Esophagus muscularis mucosa (tissue), 4 donors: ENCODE measurements around the gene HPS1.
A peak's percentile ranks its signal among the peaks of the same experiment; 100 is the strongest.

Source experiments
- EP300 ChIP-seq: sonication (generic); formaldehyde crosslinking; IDR thresholded peaks from one replicate; pipeline ENCODE4 v1.6.1; 2017; ENCODE audit warnings: antibody characterized with exemption
- POLR2A ChIP-seq: fragments of 450-650 bp; IDR thresholded peaks from one replicate; pipeline ENCODE4 v1.6.1; 2017; ENCODE audit warnings: antibody characterized with exemption, moderate library complexity, mild to moderate bottlenecking, low read depth
- POLR2AphosphoS5 ChIP-seq, 2 donors: sonication (generic); formaldehyde crosslinking; IDR thresholded peaks; one replicate each; pipeline ENCODE4 v1.6.1; 2017; ENCODE audit warnings: antibody characterized with exemption in 2 of 2
- TF ChIP-seq, protein P1 (sequence below), 3 experiments: fragments of 200-600 bp in 2 of 3; fragments of 450-650 bp in 1 of 3; sonication (generic) in 2 of 3; IDR thresholded peaks; one replicate each; pipeline ENCODE4 v1.5.1; 2017 to 2019; ENCODE audit warnings: antibody characterized with exemption in 3 of 3, mild to moderate bottlenecking in 2 of 3, moderate library complexity in 1 of 3

GRCh38 chr10:98425511-98426352 lies 21.0 kb downstream of the HPS1 start:
- TF ChIP-seq, protein P1, sequence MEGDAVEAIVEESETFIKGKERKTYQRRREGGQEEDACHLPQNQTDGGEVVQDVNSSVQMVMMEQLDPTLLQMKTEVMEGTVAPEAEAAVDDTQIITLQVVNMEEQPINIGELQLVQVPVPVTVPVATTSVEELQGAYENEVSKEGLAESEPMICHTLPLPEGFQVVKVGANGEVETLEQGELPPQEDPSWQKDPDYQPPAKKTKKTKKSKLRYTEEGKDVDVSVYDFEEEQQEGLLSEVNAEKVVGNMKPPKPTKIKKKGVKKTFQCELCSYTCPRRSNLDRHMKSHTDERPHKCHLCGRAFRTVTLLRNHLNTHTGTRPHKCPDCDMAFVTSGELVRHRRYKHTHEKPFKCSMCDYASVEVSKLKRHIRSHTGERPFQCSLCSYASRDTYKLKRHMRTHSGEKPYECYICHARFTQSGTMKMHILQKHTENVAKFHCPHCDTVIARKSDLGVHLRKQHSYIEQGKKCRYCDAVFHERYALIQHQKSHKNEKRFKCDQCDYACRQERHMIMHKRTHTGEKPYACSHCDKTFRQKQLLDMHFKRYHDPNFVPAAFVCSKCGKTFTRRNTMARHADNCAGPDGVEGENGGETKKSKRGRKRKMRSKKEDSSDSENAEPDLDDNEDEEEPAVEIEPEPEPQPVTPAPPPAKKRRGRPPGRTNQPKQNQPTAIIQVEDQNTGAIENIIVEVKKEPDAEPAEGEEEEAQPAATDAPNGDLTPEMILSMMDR (IDR thresholded peaks at IDR 0.05) = peak; percentile 34 to 66 (median 38)
- TF ChIP-seq POLR2A (no peak), EP300 (no peak), POLR2AphosphoS5 (IDR thresholded peaks at IDR 0.05) (no peak)
